Endothelial cell (in vitro differentiated cells): ENCODE results near the gene TSC22D4. TPM values are rescaled to one million over a fixed set of nuclear protein-coding genes. Genes with fewer than 3 reads are reported as not detected.
A peak's percentile ranks its signal among the peaks of the same experiment; 100 is the strongest.

Experiments used
- DNase-seq: peaks from one replicate; pipeline ENCODE4 v3.0.0; 2021; ENCODE audit warnings: low spot score
- H3K27ac Mint-ChIP-seq: one replicate; pipeline ENCODE4 v1.8.0; 2021; ENCODE audit warnings: mixed read lengths, inconsistent platforms; ENCODE audit not compliant: unreplicated experiment
- H3K27me3 Mint-ChIP-seq: one replicate; pipeline ENCODE4 v1.8.0; 2021; ENCODE audit warnings: mild to moderate bottlenecking, moderate library complexity, mixed read lengths, inconsistent platforms; ENCODE audit not compliant: unreplicated experiment
- H3K36me3 Mint-ChIP-seq: one replicate; pipeline ENCODE4 v1.8.0; 2021; ENCODE audit warnings: mild to moderate bottlenecking, low read depth, mixed read lengths, inconsistent platforms; ENCODE audit not compliant: unreplicated experiment
- H3K4me1 Mint-ChIP-seq: one replicate; pipeline ENCODE4 v1.8.0; 2021; ENCODE audit warnings: mild to moderate bottlenecking, mixed read lengths, inconsistent platforms; ENCODE audit not compliant: unreplicated experiment
- H3K4me3 Mint-ChIP-seq: one replicate; pipeline ENCODE4 v1.8.0; 2021; ENCODE audit warnings: mild to moderate bottlenecking, mixed read lengths, inconsistent platforms; ENCODE audit not compliant: unreplicated experiment
- H3K9me3 Mint-ChIP-seq: one replicate; pipeline ENCODE4 v1.8.0; 2021; ENCODE audit warnings: mixed read lengths, inconsistent platforms; ENCODE audit not compliant: unreplicated experiment
- CTCF ChIP-seq: fragments of 200-600 bp; sonication (generic); IDR thresholded peaks from one replicate; pipeline ENCODE4 v1.5.0; 2021; ENCODE audit warnings: antibody characterized with exemption; ENCODE audit not compliant: unreplicated experiment
- total RNA-seq: library from RNA; stranded (reverse); fragmentation: NEBNext Ultra II Directional; extraction: Animal tissue kit (Norgen Biotek cat#: 25700); gene quantifications from one replicate; pipeline ENCODE4 v1.2.1, GENCODE V29; 2021; ENCODE audit not compliant: unreplicated experiment

Gene TSC22D4
- total RNA-seq, 1 donor from 2014 or later = 94.3 TPM

- Mint-ChIP-seq H3K4me1 (peaks cover 7% of the 10 kb centered on the region), H3K36me3 (peaks cover 3% of the 10 kb centered on the region), H3K4me3 (no peak overlapping the region), H3K9me3 (no peaks in the 10 kb centered on the region), H3K27me3 (peaks cover 18% of the 10 kb centered on the region), H3K27ac (no peak overlapping the region)
- TF ChIP-seq CTCF = no peak
- DNase-seq = no peak
Measured at GRCh38 chr7:100486753-100487446, 7.9 kb upstream of the TSC22D4 start.

- no peak overlapping the region for H3K27ac Mint-ChIP-seq
- peak overlapping the region; percentile 52 for H3K4me3 Mint-ChIP-seq
- H3K36me3 Mint-ChIP-seq = peaks cover 3% of the 10 kb centered on the region
- H3K4me1 Mint-ChIP-seq = peaks cover 7% of the 10 kb centered on the region
- no peak for TF ChIP-seq CTCF
- no peak for DNase-seq
- peaks cover 18% of the 10 kb centered on the region for H3K27me3 Mint-ChIP-seq
- no peaks in the 10 kb centered on the region for H3K9me3 Mint-ChIP-seq
Measured at GRCh38 chr7:100486111-100486636, 7.2 kb upstream of the TSC22D4 start.

GRCh38 chr7:100485471-100485876 is 6.5 kb upstream of the TSC22D4 start:
- Mint-ChIP-seq H3K27ac (no peak overlapping the region), H3K4me3 (no peak overlapping the region), H3K9me3 (no peaks in the 10 kb centered on the region), H3K36me3 (peaks cover 3% of the 10 kb centered on the region), H3K4me1 (peaks cover 7% of the 10 kb centered on the region), H3K27me3 (peaks cover 18% of the 10 kb centered on the region)
- DNase-seq = no peak
- no peak for TF ChIP-seq CTCF

GRCh38 chr7:100484673-100485045 is 5.6 kb upstream of the TSC22D4 start:
- Mint-ChIP-seq H3K9me3 (no peaks in the 10 kb centered on the region), H3K36me3 (peaks cover 3% of the 10 kb centered on the region), H3K4me1 (peaks cover 7% of the 10 kb centered on the region), H3K27me3 (peaks cover 18% of the 10 kb centered on the region), H3K4me3 (peak overlapping the region; percentile 87), H3K27ac (peak overlapping the region; percentile 14)
- DNase-seq = no peak
- no peak for TF ChIP-seq CTCF
